Fibroblast of pulmonary artery (primary cell): ENCODE measurements around the gene OR56B4.
"Not testable (repeated sequence)": the region's sequence is repeated elsewhere in the genome, so short reads cannot be mapped to it uniquely, and the experiment has no call there.

Source experiments
- DNase-seq: peaks from one replicate; pipeline ENCODE4 v3.0.0-alpha.2; 2010; ENCODE audit warnings: low read depth
- H3K4me3 ChIP-seq: replicated peaks from 2 replicates; pipeline ENCODE4 v1.5.1; 2011; ENCODE audit warnings: low read depth, mild to moderate bottlenecking, control low read depth, low read length, moderate library complexity
- TF ChIP-seq, protein P1 (sequence below): IDR thresholded peaks from 2 replicates; pipeline ENCODE4 v1.5.1; 2011; ENCODE audit warnings: mild to moderate bottlenecking, control low read depth, low read length, inconsistent platforms; ENCODE audit errors: missing control alignments

Gene OR56B4

DNA sequence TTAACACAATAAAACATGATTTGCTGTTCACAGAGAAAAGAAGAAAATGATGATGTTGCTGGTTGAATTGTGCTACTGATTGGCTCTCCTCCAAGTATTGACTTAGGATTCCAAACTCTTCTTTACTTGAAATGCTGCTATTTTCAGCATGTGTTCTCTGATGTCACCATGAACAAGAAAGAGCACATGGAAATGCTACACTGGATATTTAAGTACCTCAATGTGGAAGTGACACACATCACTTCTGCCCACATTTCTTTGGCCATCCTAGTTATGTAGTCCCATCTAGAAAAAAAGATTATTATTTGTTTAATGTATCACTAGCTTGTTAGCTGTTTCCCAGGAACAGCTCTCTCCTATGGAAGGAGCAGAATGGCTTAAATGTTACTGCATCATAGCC is 35.5 kb downstream of the OR56B4 start:
- H3K4me3 ChIP-seq: no peak overlapping the region
- TF ChIP-seq, protein P1, sequence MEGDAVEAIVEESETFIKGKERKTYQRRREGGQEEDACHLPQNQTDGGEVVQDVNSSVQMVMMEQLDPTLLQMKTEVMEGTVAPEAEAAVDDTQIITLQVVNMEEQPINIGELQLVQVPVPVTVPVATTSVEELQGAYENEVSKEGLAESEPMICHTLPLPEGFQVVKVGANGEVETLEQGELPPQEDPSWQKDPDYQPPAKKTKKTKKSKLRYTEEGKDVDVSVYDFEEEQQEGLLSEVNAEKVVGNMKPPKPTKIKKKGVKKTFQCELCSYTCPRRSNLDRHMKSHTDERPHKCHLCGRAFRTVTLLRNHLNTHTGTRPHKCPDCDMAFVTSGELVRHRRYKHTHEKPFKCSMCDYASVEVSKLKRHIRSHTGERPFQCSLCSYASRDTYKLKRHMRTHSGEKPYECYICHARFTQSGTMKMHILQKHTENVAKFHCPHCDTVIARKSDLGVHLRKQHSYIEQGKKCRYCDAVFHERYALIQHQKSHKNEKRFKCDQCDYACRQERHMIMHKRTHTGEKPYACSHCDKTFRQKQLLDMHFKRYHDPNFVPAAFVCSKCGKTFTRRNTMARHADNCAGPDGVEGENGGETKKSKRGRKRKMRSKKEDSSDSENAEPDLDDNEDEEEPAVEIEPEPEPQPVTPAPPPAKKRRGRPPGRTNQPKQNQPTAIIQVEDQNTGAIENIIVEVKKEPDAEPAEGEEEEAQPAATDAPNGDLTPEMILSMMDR: no peak

DNA sequence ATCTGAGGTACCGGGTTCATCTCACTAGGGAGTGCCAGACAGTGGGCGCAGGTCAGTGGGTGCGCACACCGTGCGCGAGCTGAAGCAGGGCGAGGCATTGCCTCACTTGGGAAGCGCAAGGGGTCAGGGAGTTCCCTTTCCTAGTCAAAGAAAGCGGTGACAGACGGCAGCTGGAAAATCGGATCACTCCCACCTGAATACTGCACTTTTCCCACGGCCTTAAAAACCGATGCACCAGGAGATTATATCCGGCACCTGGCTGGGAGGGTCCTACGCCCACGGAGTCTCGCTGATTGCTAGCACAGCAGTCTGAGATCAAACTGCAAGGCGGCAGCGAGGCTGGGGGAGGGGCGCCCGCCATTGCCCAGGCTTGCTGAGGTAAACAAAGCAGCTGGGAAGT is 36.3 kb downstream of the OR56B4 start:
- not testable (repeated sequence) for H3K4me3 ChIP-seq, DNase-seq

More for the DNA sequence above, 35.5 kb downstream of the OR56B4 start:
- no peak for DNase-seq

DNA sequence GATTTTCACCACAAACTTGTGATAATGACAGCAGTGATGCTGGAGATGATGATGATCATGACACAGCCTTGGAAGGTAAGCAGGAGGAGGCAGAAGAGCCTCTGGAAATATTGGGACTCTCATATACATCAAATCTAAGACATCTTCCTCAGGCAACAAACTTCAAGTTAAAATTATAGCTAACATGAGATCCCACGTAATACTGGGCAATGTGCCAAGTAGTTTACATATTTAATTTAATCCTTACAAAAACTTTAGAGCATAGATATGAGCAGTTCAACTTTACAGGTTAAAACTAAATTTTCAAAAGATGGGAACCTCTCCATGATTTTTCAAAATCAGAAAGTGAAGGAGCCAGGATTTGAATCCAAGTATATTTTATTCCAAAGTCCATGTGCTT is 43.6 kb downstream of the OR56B4 start:
- TF ChIP-seq, protein P1: no peak
- DNase-seq: no peak
- H3K4me3 ChIP-seq: no peak overlapping the region

DNA sequence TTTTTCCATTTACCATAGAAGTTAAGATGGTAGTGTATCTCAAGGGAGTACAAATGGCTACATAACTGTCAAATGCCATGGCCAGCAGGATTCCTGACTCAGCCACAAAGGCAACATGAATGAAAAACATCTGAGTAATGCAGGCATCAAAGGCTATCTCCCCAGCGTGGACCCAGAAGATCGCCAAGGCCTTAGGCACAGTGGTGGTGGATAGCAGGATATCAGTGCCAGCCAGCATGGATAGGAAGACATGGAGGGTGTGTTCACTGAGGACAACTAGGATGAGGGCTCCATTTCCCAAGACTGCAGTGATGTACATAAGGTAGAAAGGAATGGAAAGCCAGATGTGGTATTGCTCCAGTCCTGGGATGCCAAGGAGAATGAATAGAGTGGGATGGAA is 44.6 kb downstream of the OR56B4 start:
- no peak overlapping the region for H3K4me3 ChIP-seq
- no peak for DNase-seq
- TF ChIP-seq, protein P1: no peak

DNA sequence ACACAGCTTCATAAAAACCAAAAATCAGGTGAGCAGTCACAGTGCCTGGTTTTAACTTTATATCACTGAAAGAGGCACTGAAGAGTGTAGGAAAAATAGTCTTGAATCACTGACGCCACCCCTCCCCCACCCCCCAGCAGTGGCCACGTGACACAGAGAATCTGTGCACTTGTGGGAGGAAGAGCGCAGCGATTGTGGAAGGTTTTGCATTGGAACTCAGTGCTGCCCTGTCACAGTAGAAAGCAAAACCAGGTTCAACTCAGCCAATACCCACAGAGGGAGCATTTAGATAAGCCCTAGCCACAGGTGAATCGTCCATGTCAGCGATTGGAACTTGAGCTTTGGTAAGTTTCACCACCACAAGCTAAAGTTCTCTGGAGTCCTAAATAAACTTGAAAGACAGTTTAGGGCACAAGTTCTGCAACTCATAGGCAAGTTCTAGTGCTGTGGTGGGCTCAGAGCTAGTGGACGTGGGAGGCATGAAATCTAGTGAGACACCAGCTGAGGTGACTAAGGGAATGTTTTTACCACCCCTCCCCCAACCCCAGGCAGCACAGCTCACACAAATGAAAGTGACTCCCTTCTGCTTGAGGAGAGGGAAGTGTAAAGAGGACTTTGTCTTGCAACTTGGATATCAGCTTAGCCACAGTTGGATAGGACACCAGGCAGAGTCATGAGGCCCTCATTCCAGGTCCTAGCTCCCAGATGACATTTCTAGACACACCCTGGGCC is 49.3 kb downstream of the OR56B4 start:
- DNase-seq: peak; percentile 0
- H3K4me3 ChIP-seq: no peak overlapping the region
- TF ChIP-seq, protein P1: no peak
